ENCODE data around the gene MAP3K14.

Gene MAP3K14

GRCh38 chr17:45298546-45299285 lies 18.1 kb downstream of the MAP3K14 start:
- no peak overlapping the region for H3K9ac ChIP-seq (ENCODE audit: low read length)
- H3K4me1 ChIP-seq (ENCODE audit: control insufficient read depth, insufficient read depth, low read length): peaks cover 10% of the 10 kb centered on the region; the same call in 1 of the 2 replicates
- no peaks in the 10 kb centered on the region for H3K9me3 ChIP-seq (ENCODE audit: control insufficient read depth, insufficient read depth, low read depth, low read length)
- no peak overlapping the region for H3K4me3 ChIP-seq (ENCODE audit: low read depth, low read length)
- H3K27me3 ChIP-seq (ENCODE audit: control insufficient read depth, insufficient read depth, low read length): no peaks in the 10 kb centered on the region
- H3K27ac ChIP-seq (ENCODE audit: low read depth, low read length): no peak overlapping the region
- H3K36me3 ChIP-seq (ENCODE audit: control insufficient read depth, insufficient read depth, low read length): no peaks in the 10 kb centered on the region

GRCh38 chr17:45296833-45297124 lies 20.0 kb downstream of the MAP3K14 start:
- Histone ChIP-seq H3K9me3 (ENCODE audit: control insufficient read depth, insufficient read depth, low read depth, low read length) (no peaks in the 10 kb centered on the region), H3K27me3 (ENCODE audit: control insufficient read depth, insufficient read depth, low read length) (no peaks in the 10 kb centered on the region), H3K4me1 (ENCODE audit: control insufficient read depth, insufficient read depth, low read length) (peaks cover 17% of the 10 kb centered on the region; the same call in 1 of the 2 replicates), H3K36me3 (ENCODE audit: control insufficient read depth, insufficient read depth, low read length) (no peaks in the 10 kb centered on the region), H3K4me3 (ENCODE audit: low read depth, low read length) (no peak overlapping the region), H3K9ac (ENCODE audit: low read length) (no peak overlapping the region), H3K27ac (ENCODE audit: low read depth, low read length) (no peak overlapping the region)

- Histone ChIP-seq H3K36me3 (ENCODE audit: control insufficient read depth, insufficient read depth, low read length) (peaks cover under 1% of the 10 kb centered on the region; the same call in 1 of the 2 replicates), H3K4me3 (ENCODE audit: low read depth, low read length) (no peak overlapping the region), H3K27me3 (ENCODE audit: control insufficient read depth, insufficient read depth, low read length) (no peaks in the 10 kb centered on the region), H3K4me1 (ENCODE audit: control insufficient read depth, insufficient read depth, low read length) (peaks cover 17% of the 10 kb centered on the region; the same call in 1 of the 2 replicates), H3K27ac (ENCODE audit: low read depth, low read length) (no peak overlapping the region), H3K9me3 (ENCODE audit: control insufficient read depth, insufficient read depth, low read depth, low read length) (no peaks in the 10 kb centered on the region), H3K9ac (ENCODE audit: low read length) (no peak overlapping the region)
These were observed 20.6 kb downstream of the MAP3K14 start for GRCh38 chr17:45296003-45296832.

- Histone ChIP-seq H3K4me3 (ENCODE audit: low read depth, low read length) (no peak overlapping the region), H3K36me3 (ENCODE audit: control insufficient read depth, insufficient read depth, low read length) (peaks cover 13% of the 10 kb centered on the region), H3K27me3 (ENCODE audit: control insufficient read depth, insufficient read depth, low read length) (no peaks in the 10 kb centered on the region), H3K9ac (ENCODE audit: low read length) (no peak overlapping the region), H3K27ac (ENCODE audit: low read depth, low read length) (no peak overlapping the region), H3K4me1 (ENCODE audit: control insufficient read depth, insufficient read depth, low read length) (peaks cover 17% of the 10 kb centered on the region; the same call in 1 of the 2 replicates), H3K9me3 (ENCODE audit: control insufficient read depth, insufficient read depth, low read depth, low read length) (no peaks in the 10 kb centered on the region)
These were observed 22.3 kb downstream of the MAP3K14 start for GRCh38 chr17:45294506-45294905.

- H3K27me3 ChIP-seq (ENCODE audit: control insufficient read depth, insufficient read depth, low read length): no peaks in the 10 kb centered on the region
- H3K9me3 ChIP-seq (ENCODE audit: control insufficient read depth, insufficient read depth, low read depth, low read length): no peaks in the 10 kb centered on the region
- H3K9ac ChIP-seq (ENCODE audit: low read length): no peak overlapping the region
- H3K27ac ChIP-seq (ENCODE audit: low read depth, low read length): no peak overlapping the region
- no peak overlapping the region for H3K4me3 ChIP-seq (ENCODE audit: low read depth, low read length)
- H3K36me3 ChIP-seq (ENCODE audit: control insufficient read depth, insufficient read depth, low read length): peaks cover 21% of the 10 kb centered on the region
- peaks cover 17% of the 10 kb centered on the region; the same call in 1 of the 2 replicates for H3K4me1 ChIP-seq (ENCODE audit: control insufficient read depth, insufficient read depth, low read length)
These were observed 23.2 kb downstream of the MAP3K14 start for GRCh38 chr17:45293413-45294211.

GRCh38 chr17:45292696-45293412 lies 24.0 kb downstream of the MAP3K14 start:
- Histone ChIP-seq H3K36me3 (ENCODE audit: control insufficient read depth, insufficient read depth, low read length) (peaks cover 27% of the 10 kb centered on the region), H3K4me1 (ENCODE audit: control insufficient read depth, insufficient read depth, low read length) (peaks cover 17% of the 10 kb centered on the region; the same call in 1 of the 2 replicates), H3K4me3 (ENCODE audit: low read depth, low read length) (no peak overlapping the region), H3K9me3 (ENCODE audit: control insufficient read depth, insufficient read depth, low read depth, low read length) (no peaks in the 10 kb centered on the region), H3K27me3 (ENCODE audit: control insufficient read depth, insufficient read depth, low read length) (no peaks in the 10 kb centered on the region), H3K27ac (ENCODE audit: low read depth, low read length) (0 out of 2 replicates have a peak overlapping the region, but pooled peaks have one; percentile 28), H3K9ac (ENCODE audit: low read length) (no peak overlapping the region)

GRCh38 chr17:45291171-45291805 lies 25.5 kb downstream of the MAP3K14 start:
- Histone ChIP-seq H3K36me3 (ENCODE audit: control insufficient read depth, insufficient read depth, low read length) (peaks cover 41% of the 10 kb centered on the region), H3K27me3 (ENCODE audit: control insufficient read depth, insufficient read depth, low read length) (no peaks in the 10 kb centered on the region), H3K9ac (ENCODE audit: low read length) (no peak overlapping the region), H3K4me3 (ENCODE audit: low read depth, low read length) (no peak overlapping the region), H3K4me1 (ENCODE audit: control insufficient read depth, insufficient read depth, low read length) (peaks cover 17% of the 10 kb centered on the region; the same call in 1 of the 2 replicates), H3K9me3 (ENCODE audit: control insufficient read depth, insufficient read depth, low read depth, low read length) (no peaks in the 10 kb centered on the region), H3K27ac (ENCODE audit: low read depth, low read length) (no peak overlapping the region)

- Histone ChIP-seq H3K27me3 (ENCODE audit: control insufficient read depth, insufficient read depth, low read length) (no peaks in the 10 kb centered on the region), H3K4me1 (ENCODE audit: control insufficient read depth, insufficient read depth, low read length) (peaks cover 17% of the 10 kb centered on the region; the same call in 1 of the 2 replicates), H3K4me3 (ENCODE audit: low read depth, low read length) (no peak overlapping the region), H3K36me3 (ENCODE audit: control insufficient read depth, insufficient read depth, low read length) (peaks cover 46% of the 10 kb centered on the region), H3K9ac (ENCODE audit: low read length) (no peak overlapping the region), H3K9me3 (ENCODE audit: control insufficient read depth, insufficient read depth, low read depth, low read length) (no peaks in the 10 kb centered on the region), H3K27ac (ENCODE audit: low read depth, low read length) (no peak overlapping the region)
These were observed 26.5 kb downstream of the MAP3K14 start for GRCh38 chr17:45290269-45290765.

GRCh38 chr17:45289301-45290268 lies 27.2 kb downstream of the MAP3K14 start:
- H3K4me1 ChIP-seq (ENCODE audit: control insufficient read depth, insufficient read depth, low read length): peaks cover 17% of the 10 kb centered on the region; the same call in 1 of the 2 replicates
- peaks cover 52% of the 10 kb centered on the region for H3K36me3 ChIP-seq (ENCODE audit: control insufficient read depth, insufficient read depth, low read length)
- H3K4me3 ChIP-seq (ENCODE audit: low read depth, low read length): no peak overlapping the region
- no peaks in the 10 kb centered on the region for H3K27me3 ChIP-seq (ENCODE audit: control insufficient read depth, insufficient read depth, low read length)
- no peaks in the 10 kb centered on the region for H3K9me3 ChIP-seq (ENCODE audit: control insufficient read depth, insufficient read depth, low read depth, low read length)
- H3K9ac ChIP-seq (ENCODE audit: low read length): no peak overlapping the region
- H3K27ac ChIP-seq (ENCODE audit: low read depth, low read length): no peak overlapping the region
